Measurements from ENCODE around the gene CLEC2B.

GRCh38 chr12:9897535-9897934 is 28.4 kb upstream of the CLEC2B start:
- no peak for TF ChIP-seq CTCF (IDR thresholded peaks at IDR 0.05)
- no peak for TF ChIP-seq POLR2A (IDR thresholded peaks at IDR 0.05)
